PC-3 (cell line): Measurements from ENCODE around the gene LITAF. TPM values are rescaled to one million over a fixed set of nuclear protein-coding genes. Genes with fewer than 3 reads are reported as not detected.
"Not testable (repeated sequence)": the region's sequence is repeated elsewhere in the genome, so short reads cannot be mapped to it uniquely, and the experiment has no call there.

Experiments used
- ATAC-seq: fragments of 200-7000 bp; cut with Tn5 transposase; 2 replicates; pipeline ENCODE4 v1.9.1; 2020; ENCODE audit warnings: mild to moderate bottlenecking, moderate library complexity
- BruUV-seq: library from RNA; stranded (reverse); fragments of 400-500 nt; replicated peaks from 2 replicates; lab custom pipeline; 2021; lab: Mats Ljungman, UMichigan
- CTCF ChIA-PET: fragments of 300-600 bp; sonication (Branson Sonifier 250); formaldehyde crosslinking; loops from one replicate; lab custom pipeline; 2022; ENCODE audit warnings: antibody characterized with exemption; lab: Charles Lee
- POLR2A ChIA-PET: fragments of 300-600 bp; sonication (Branson Sonifier 250); formaldehyde crosslinking; loops from one replicate; lab custom pipeline; 2022; ENCODE audit warnings: antibody characterized with exemption; ENCODE audit not compliant: unreplicated experiment; lab: Charles Lee
- DNase-seq: peaks from one replicate; pipeline ENCODE4 v3.0.0-alpha.2; 2015
- H2AFZ ChIP-seq: fragments of 300-600 bp; sonication (generic); 2 replicates; pipeline ENCODE4 v1.6.0; 2016; ENCODE audit warnings: antibody characterized with exemption, low read length
- H3F3A ChIP-seq: fragments of 300-600 bp; sonication (generic); one replicate; pipeline ENCODE4 v1.6.0; 2017; ENCODE audit warnings: antibody characterized with exemption, low read length, control low read depth, mild to moderate bottlenecking; ENCODE audit not compliant: unreplicated experiment
- H3K27ac ChIP-seq: fragments of 300-600 bp; sonication (generic); 2 replicates; pipeline ENCODE4 v1.5.1; 2016; ENCODE audit warnings: mild to moderate bottlenecking, low read length
- H3K27me3 ChIP-seq: fragments of 300-600 bp; sonication (generic); 2 replicates; pipeline ENCODE4 v1.6.1; 2016; ENCODE audit warnings: low read length, mixed read lengths
- H3K36me3 ChIP-seq: fragments of 300-600 bp; sonication (generic); 2 replicates; pipeline ENCODE4 v1.6.1; 2016; ENCODE audit warnings: low read depth, mixed run types, low read length, mixed read lengths
- H3K4me1 ChIP-seq: fragments of 300-600 bp; sonication (generic); 2 replicates; pipeline ENCODE4 v1.5.1; 2016; ENCODE audit warnings: low read length; ENCODE audit not compliant: insufficient read depth
- H3K4me2 ChIP-seq: fragments of 300-600 bp; sonication (generic); 2 replicates; pipeline ENCODE4 v1.6.0; 2016; ENCODE audit warnings: low read length
- H3K4me3 ChIP-seq: fragments of 300-600 bp; sonication (generic); 2 replicates; pipeline ENCODE4 v1.5.1; 2016; ENCODE audit warnings: mild to moderate bottlenecking, low read length, mixed read lengths
- H3K79me2 ChIP-seq: fragments of 300-600 bp; sonication (generic); 2 replicates; pipeline ENCODE4 v1.6.1; 2017; ENCODE audit warnings: low read length, mixed read lengths
- H3K9ac ChIP-seq: fragments of 300-600 bp; sonication (generic); 2 replicates; pipeline ENCODE4 v1.6.0; 2016; ENCODE audit warnings: mild to moderate bottlenecking, low read length
- H3K9me2 ChIP-seq: fragments of 300-600 bp; sonication (generic); replicated peaks from 2 replicates; pipeline ENCODE4 v1.6.1; 2016; ENCODE audit warnings: mixed run types, low read length, mixed read lengths
- H3K9me3 ChIP-seq: fragments of 300-600 bp; sonication (generic); 2 replicates; pipeline ENCODE4 v1.6.1; 2016; ENCODE audit warnings: low read length, mixed read lengths
- H4K20me1 ChIP-seq: fragments of 300-600 bp; sonication (generic); 2 replicates; pipeline ENCODE4 v1.6.1; 2016; ENCODE audit warnings: low read length, mixed read lengths
- CTCF ChIP-seq: fragments of 300-600 bp; sonication (generic); conservative IDR thresholded peaks from 2 replicates; pipeline ENCODE4 v1.5.1; 2017; ENCODE audit warnings: antibody characterized with exemption, low read depth, mild to moderate bottlenecking, low read length
- EZH2 ChIP-seq: fragments of 300-600 bp; sonication (generic); IDR thresholded peaks from one replicate; pipeline ENCODE4 v1.6.1; 2017; ENCODE audit warnings: antibody characterized with exemption, mild to moderate bottlenecking, low read length; ENCODE audit not compliant: unreplicated experiment
- EZH2phosphoT487 ChIP-seq: fragments of 300-600 bp; sonication (generic); IDR thresholded peaks from 2 replicates; pipeline ENCODE4 v1.6.1; 2018; ENCODE audit warnings: mild to moderate bottlenecking, antibody characterized with exemption, low read length, borderline replicate concordance
- intact Hi-C: fragments of 100-400 bp; cut with micrococcal nuclease; formaldehyde crosslinking; loops from 2 replicates; pipeline ENCODE4 v1.9.0; 2023
- total RNA-seq: library from RNA; depleted of rRNA; stranded (reverse); fragments of >200 nt; gene quantifications from 2 replicates; pipeline ENCODE4 v1.2.3, GENCODE V29; 2014

The LITAF gene
- total RNA-seq, 1 experiment from 2014 or later = 13.1 TPM

GRCh38 chr16:11593581-11593980 is 6.9 kb upstream of the LITAF start:
- H3K79me2 ChIP-seq = no peaks in the 10 kb centered on the region
- no peak for TF ChIP-seq EZH2
- no peak for TF ChIP-seq CTCF
- no peak for TF ChIP-seq EZH2phosphoT487
- ChIA-PET CTCF (no interaction called here), POLR2A (no interaction called here)
- H3F3A ChIP-seq = no peaks in the 10 kb centered on the region
- no peak overlapping the region for H3K4me3 ChIP-seq
- H3K9ac ChIP-seq = no peak overlapping the region
- H3K36me3 ChIP-seq = no peaks in the 10 kb centered on the region
- DNase-seq = no peak
- no peak overlapping the region for H2AFZ ChIP-seq
- no peaks in the 10 kb centered on the region for H4K20me1 ChIP-seq
- no peaks in the 10 kb centered on the region for H3K27me3 ChIP-seq
- H3K9me3 ChIP-seq = no peaks in the 10 kb centered on the region
- no peaks in the 10 kb centered on the region for H3K9me2 ChIP-seq
- no peak for ATAC-seq
- intact Hi-C loops = no loop called here
- no peak overlapping the region for H3K4me2 ChIP-seq
- H3K27ac ChIP-seq = no peak overlapping the region
- no TSS peak for BruUV-seq
- peaks cover 4% of the 10 kb centered on the region; the same call in 1 of the 2 replicates for H3K4me1 ChIP-seq

- H3K4me3 ChIP-seq, H3K4me1 ChIP-seq, H3K9ac ChIP-seq, H3K27me3 ChIP-seq, ATAC-seq, H3F3A ChIP-seq, CTCF ChIA-PET, POLR2A ChIA-PET, H3K9me3 ChIP-seq, H3K36me3 ChIP-seq, H3K4me2 ChIP-seq, DNase-seq, BruUV-seq, intact Hi-C loops, H4K20me1 ChIP-seq, H3K27ac ChIP-seq, H3K9me2 ChIP-seq, H2AFZ ChIP-seq, H3K79me2 ChIP-seq: not testable (repeated sequence)
Measured at GRCh38 chr16:11593076-11593475, 6.4 kb upstream of the LITAF start.

- H3K9me3 ChIP-seq, H3K4me1 ChIP-seq, H3K4me2 ChIP-seq, BruUV-seq, H3K27ac ChIP-seq, DNase-seq, POLR2A ChIA-PET, H3K9me2 ChIP-seq, ATAC-seq, H3F3A ChIP-seq, H3K9ac ChIP-seq, H3K36me3 ChIP-seq, H2AFZ ChIP-seq, CTCF ChIA-PET, H3K4me3 ChIP-seq, H3K79me2 ChIP-seq, H4K20me1 ChIP-seq, intact Hi-C loops: not testable (repeated sequence)
- peaks cover 11% of the 10 kb centered on the region; the same call in 1 of the 2 replicates for H3K27me3 ChIP-seq
Measured at GRCh38 chr16:11591630-11592029, 4.9 kb upstream of the LITAF start.

GRCh38 chr16:11589198-11589550 is 2.5 kb upstream of the LITAF start:
- H3K4me1 ChIP-seq = peaks cover 11% of the 10 kb centered on the region; the same call in 1 of the 2 replicates
- ChIA-PET CTCF (interaction anchor here (0.5 kb wide), 1 partner anchor 333 kb away, joined by 3 read pairs; the partner anchor contains the start of gene SOCS1), POLR2A (no interaction called here)
- H3K79me2 ChIP-seq = peaks cover 6% of the 10 kb centered on the region; the same call in 1 of the 2 replicates
- no peak overlapping the region for H3K9ac ChIP-seq
- DNase-seq (no peak), ATAC-seq (no peak)
- H3K27ac ChIP-seq = no peak overlapping the region
- no peaks in the 10 kb centered on the region for H3K36me3 ChIP-seq
- peaks cover 17% of the 10 kb centered on the region; the same call in 1 of the 2 replicates for H3K27me3 ChIP-seq
- BruUV-seq = no TSS peak
- H4K20me1 ChIP-seq = no peaks in the 10 kb centered on the region
- H3K4me2 ChIP-seq = no peak overlapping the region
- no peak overlapping the region for H3K4me3 ChIP-seq
- TF ChIP-seq EZH2phosphoT487 (no peak), CTCF (no peak), EZH2 (no peak)
- no peaks in the 10 kb centered on the region for H3K9me3 ChIP-seq
- H2AFZ ChIP-seq = no peak overlapping the region
- intact Hi-C loops = no loop called here
- H3F3A ChIP-seq = no peaks in the 10 kb centered on the region
- no peaks in the 10 kb centered on the region for H3K9me2 ChIP-seq
